ENCODE data around the gene PTGER1. TPM values are rescaled to one million over a fixed set of nuclear protein-coding genes. Genes with fewer than 3 reads are reported as not detected.

PTGER1 gene
- total RNA-seq, 1 experiment from 2014 or later: 0.63 TPM

DNA sequence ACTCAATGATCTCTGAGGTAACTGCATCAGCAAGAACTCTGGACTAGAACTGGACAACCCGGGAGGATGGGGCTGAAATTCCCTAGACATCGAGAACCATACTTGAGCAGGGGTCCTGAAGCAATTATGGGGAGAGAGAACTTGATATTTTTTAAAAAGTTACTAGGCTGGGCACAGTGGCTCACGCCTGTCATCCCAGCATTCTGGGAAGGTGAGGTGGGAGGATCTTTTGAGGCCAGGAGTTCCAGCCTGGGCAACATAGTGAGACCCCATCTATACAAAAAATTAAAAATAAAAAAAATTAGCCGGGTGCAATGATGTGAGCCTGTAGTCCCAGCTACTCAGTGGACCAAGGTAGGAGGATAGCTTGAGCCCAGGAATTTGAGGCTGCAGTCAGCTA is 45.4 kb upstream of the PTGER1 start:
- WGBS (ENCODE audit: extremely low coverage, insufficient read length, low lambda C conversion rate): no CpG with 5 or more reads among the region's 4 CpGs
- Histone ChIP-seq H3K27me3 (ENCODE audit: insufficient read depth, low read length) (no peaks in the 10 kb centered on the region), H3K27ac (ENCODE audit: insufficient read length, low read depth, low read length) (no peak overlapping the region), H3T11ph (ENCODE audit: low read length) (no peak overlapping the region), H3K79me2 (ENCODE audit: insufficient read depth, low read length) (peaks cover 14% of the 10 kb centered on the region; the same call in 1 of the 2 replicates), H2BK20ac (ENCODE audit: low read depth, low read length, poor library complexity, severe bottlenecking) (no peak overlapping the region), H3K4me2 (ENCODE audit: insufficient read depth, insufficient read length, low read length) (no peak overlapping the region), H3K18ac (ENCODE audit: insufficient read length, low read depth, low read length) (no peak overlapping the region), H2BK15ac (ENCODE audit: low read depth, low read length) (no peak overlapping the region), H2BK12ac (ENCODE audit: insufficient read length, low read depth, low read length) (no peak overlapping the region), H2AFZ (ENCODE audit: low read length) (no peak overlapping the region), H3K56ac (ENCODE audit: insufficient read length, low read depth, low read length) (no peak overlapping the region), H2AK5ac (ENCODE audit: insufficient read length, low read length) (no peak overlapping the region), H3K79me1 (ENCODE audit: insufficient read depth, low read depth, low read length, poor library complexity, severe bottlenecking) (peaks cover 9% of the 10 kb centered on the region), H3K23me2 (ENCODE audit: insufficient read length, low read depth, low read length, poor library complexity, severe bottlenecking) (peaks cover 9% of the 10 kb centered on the region), H4K91ac (ENCODE audit: insufficient read length, low read depth, low read length) (no peak overlapping the region), H4K5ac (ENCODE audit: insufficient read length, low read depth, low read length) (no peak overlapping the region), H4K8ac (replicated peaks; ENCODE audit: insufficient read length, low read depth, low read length) (no peak overlapping the region), H3K4ac (ENCODE audit: low read depth, low read length) (no peak overlapping the region), H3K9me3 (ENCODE audit: control insufficient read depth, low read depth, low read length) (no peaks in the 10 kb centered on the region), H3K23ac (ENCODE audit: insufficient read length, low read depth, low read length) (no peak overlapping the region), H3K4me1 (ENCODE audit: insufficient read depth, low read length) (no peaks in the 10 kb centered on the region), H3K9ac (ENCODE audit: extremely low read depth, insufficient read length, low read length) (no peak overlapping the region), H2BK5ac (ENCODE audit: insufficient read length, low read length) (no peak overlapping the region), H3K14ac (ENCODE audit: insufficient read depth, low read length) (no peak overlapping the region), H2BK120ac (ENCODE audit: low read depth, low read length, poor library complexity, severe bottlenecking) (no peak overlapping the region), H4K20me1 (ENCODE audit: control insufficient read depth, insufficient read depth, insufficient read length) (no peaks in the 10 kb centered on the region)
- no peak for DNase-seq
- H3K9me3 Mint-ChIP-seq: no peaks in the 10 kb centered on the region
- H3K4me1 Mint-ChIP-seq: peaks cover 26 to 30% of the 10 kb centered on the region in 2 experiments
- TF ChIP-seq, protein P1, sequence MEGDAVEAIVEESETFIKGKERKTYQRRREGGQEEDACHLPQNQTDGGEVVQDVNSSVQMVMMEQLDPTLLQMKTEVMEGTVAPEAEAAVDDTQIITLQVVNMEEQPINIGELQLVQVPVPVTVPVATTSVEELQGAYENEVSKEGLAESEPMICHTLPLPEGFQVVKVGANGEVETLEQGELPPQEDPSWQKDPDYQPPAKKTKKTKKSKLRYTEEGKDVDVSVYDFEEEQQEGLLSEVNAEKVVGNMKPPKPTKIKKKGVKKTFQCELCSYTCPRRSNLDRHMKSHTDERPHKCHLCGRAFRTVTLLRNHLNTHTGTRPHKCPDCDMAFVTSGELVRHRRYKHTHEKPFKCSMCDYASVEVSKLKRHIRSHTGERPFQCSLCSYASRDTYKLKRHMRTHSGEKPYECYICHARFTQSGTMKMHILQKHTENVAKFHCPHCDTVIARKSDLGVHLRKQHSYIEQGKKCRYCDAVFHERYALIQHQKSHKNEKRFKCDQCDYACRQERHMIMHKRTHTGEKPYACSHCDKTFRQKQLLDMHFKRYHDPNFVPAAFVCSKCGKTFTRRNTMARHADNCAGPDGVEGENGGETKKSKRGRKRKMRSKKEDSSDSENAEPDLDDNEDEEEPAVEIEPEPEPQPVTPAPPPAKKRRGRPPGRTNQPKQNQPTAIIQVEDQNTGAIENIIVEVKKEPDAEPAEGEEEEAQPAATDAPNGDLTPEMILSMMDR (conservative IDR thresholded peaks at IDR 0.05): no peak
- no peak overlapping the region for H3K4me3 Mint-ChIP-seq
- H3K27me3 Mint-ChIP-seq (ENCODE audit: low read depth): no peaks in the 10 kb centered on the region; the same call in 1 of the 2 replicates
- H3K36me3 Mint-ChIP-seq (ENCODE audit: insufficient read depth in 1 of 3, low read depth in 3 of 3): peaks cover 16 to 18% (median 16%) of the 10 kb centered on the region in 3 experiments; a peak in 6 of 7 replicates
- H3K27ac Mint-ChIP-seq: no peak overlapping the region
